ENCODE data around the gene EPB41.
"Not testable (repeated sequence)": the region's sequence is repeated elsewhere in the genome, so short reads cannot be mapped to it uniquely, and the experiment has no call there.

EPB41 gene

GRCh38 chr1:29112705-29113412 is 198.5 kb downstream of the EPB41 start:
- no peak for DNase-seq (ENCODE audit: low spot score)

DNA sequence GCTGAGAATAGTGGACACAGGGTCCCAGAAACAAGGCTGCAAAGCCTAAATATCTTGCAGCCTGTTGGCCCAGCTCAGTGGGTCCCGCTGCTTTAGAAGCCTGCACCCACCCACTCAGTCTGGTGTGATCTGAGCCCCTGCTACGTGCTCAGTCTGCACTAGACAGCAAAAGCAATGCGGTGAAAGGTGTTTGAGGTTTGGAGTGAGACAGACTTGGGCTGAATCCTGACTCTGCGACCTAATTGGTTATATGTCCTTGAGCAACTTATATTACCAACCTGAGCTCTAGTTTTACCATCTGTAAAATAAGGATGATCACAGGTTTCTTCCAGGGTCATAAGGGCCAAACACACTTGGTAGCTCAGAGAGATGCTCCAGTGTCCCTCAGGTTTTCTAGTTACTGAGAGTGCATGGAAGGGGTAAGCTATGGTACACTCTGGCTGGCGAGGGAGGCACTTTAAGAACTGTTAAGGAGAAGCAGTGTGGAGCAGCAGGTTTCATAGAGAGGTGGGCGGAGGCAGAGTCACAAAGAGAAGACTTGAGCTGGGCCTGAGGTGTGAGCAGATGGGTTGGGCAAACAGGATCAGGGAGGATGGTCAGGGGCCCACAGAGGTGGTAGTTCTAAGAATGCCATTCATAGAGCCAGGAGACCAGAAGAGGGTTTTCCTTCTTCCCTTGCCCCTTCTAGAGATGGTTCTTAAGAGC is 199.2 kb downstream of the EPB41 start:
- DNase-seq (ENCODE audit: low spot score): no peak

DNA sequence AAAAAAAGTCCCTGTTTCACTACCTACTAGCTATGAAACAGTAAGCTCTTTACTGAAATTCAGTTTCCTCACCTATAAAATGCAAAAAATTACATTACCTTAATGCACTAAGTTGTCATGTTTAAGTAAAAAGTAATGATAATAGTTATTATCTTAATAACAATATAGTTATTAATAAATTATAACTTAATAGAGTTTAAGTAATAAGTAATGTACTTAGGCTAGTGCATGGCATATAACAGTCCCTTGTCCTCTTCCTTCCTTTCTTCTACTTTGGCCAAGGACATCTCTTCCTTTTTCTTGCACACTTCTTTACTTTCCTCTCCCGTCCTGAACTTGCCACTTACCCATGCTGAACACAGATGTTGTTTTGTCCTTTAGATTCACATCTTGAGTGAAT is 200.3 kb downstream of the EPB41 start:
- DNase-seq (ENCODE audit: low spot score): no peak

- DNase-seq (ENCODE audit: low spot score): no peak
Observed at GRCh38 chr1:29117381-29117780, 203.0 kb downstream of the EPB41 start.

DNA sequence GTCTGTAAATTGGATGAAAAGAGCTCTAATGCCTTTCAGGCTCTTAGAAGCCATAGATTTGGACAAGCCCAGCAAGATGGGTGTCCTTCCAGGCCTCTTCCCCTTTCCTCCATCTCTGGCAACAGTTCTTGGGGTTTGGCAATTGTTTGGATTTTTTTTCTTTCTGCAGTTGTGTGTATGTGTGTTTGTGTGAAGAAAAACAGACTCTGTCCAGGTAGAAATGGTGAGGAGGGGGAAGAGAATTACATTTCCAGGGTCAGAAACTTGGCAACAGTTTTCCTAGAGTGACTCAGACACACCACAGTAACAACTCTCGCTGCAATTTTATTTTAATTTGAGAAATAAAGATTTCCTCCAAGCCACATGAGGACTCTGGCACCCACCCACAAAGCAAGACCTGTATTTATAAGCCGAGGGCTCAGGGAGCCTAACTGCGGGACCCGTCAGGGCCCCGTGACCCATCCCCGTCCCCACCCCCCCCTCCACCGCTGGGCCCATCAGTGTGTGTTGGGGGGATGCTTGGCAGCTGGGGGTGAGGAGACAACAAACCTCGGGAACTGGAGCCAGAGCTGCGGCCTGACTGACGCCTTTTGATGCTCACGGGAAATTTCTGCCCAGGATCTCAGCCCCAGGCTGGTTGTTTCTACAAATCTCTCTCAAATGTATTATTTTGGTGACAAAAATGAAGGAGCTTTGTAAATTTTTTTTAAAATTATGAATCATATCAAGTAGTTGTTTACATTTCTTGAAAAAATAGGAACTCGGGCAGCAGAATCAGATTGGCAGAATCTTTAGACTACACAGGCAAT is 205.0 kb downstream of the EPB41 start:
- DNase-seq (ENCODE audit: low spot score): no peak

DNA sequence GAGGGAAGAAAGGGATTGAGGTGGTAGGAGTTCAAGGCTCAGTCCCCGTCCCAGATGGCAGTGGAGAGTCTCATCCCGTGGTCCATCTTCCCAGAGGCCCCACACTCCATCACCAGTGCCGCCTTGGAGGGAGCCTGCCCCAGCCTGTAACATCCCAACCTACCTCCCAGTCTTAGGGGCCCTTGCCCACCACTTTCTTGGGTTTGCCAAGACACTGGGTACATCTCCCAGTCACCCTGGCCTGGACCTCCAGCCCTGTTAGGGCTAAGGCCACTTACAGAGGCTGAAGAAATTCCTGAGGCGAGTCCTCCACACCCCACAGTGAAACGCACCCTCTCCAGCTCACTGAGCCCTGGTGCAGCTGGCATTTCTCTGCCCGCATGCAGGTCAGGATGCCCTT is 206.0 kb downstream of the EPB41 start:
- DNase-seq (ENCODE audit: low spot score): no peak

- DNase-seq (ENCODE audit: low spot score): no peak
Observed at GRCh38 chr1:29120947-29121485, 206.6 kb downstream of the EPB41 start.

GRCh38 chr1:29121516-29121935 is 207.2 kb downstream of the EPB41 start:
- DNase-seq (ENCODE audit: low spot score): no peak

GRCh38 chr1:29121936-29122681 is 207.7 kb downstream of the EPB41 start:
- DNase-seq (ENCODE audit: low spot score): no peak

GRCh38 chr1:29122682-29123052 is 208.3 kb downstream of the EPB41 start:
- no peak for DNase-seq (ENCODE audit: low spot score)

DNA sequence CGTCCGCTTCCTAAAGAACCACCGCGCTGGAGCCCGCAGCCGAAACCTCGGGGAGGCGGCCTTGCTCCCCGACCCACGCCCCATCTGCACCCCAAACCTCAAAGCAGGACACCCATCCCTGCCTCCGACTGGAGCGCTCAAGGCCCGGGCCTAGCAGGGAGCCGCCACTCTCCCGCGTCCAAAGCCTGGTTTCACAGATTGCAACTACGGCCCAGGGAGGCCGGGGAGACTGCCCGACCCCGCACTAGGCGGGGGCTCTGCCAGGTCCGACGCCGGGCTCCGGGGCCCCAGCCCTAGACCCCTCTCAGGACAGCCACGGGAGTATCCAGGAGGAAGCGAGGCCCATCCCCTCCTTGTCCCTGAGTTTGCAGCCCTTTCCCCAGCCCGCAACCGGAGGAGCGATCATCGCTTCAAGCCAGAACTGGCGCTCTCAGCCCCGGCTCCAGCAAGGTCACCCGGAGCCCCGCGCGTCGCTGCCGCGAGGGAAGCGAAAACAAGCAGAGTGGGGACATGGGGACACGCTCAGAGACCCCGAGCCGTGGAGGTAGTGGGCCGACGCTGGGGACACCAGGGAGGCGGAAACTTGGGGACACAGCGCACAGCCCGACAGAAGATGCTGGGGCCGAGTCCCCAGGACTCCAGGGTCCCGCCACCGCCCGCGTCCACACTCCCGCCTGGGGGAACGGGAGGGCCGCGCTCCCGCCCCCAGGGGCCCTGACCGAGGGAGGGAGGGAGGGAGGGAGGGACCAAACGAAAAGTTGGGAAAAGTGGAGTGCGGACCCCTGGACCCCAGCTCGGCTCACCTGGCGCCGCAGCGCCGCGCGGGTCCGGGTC is 208.9 kb downstream of the EPB41 start:
- no peak for DNase-seq (ENCODE audit: low spot score)

DNA sequence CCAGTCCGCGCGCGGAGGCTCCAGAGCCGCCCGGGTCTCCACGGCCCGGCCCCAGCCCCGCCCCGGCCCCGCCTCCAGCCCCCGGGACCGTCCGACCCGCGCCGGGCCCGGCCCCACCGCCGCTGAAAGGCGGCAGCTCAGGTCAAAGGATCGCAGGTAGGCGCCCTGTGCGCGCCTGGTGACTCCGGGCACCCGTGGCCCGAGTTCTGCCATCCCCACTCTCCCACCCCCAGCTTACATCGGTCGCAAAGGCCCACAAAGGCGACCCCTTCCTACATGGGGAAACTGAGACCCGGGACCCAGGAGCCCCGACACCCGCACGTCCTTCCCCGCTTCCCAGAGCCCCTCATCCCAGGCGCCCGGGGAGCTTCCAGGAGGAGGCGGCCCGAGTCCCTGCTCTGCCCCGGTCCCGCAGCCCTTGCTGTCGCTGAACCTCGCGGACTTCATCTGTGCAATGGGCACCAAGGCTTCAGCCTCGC is 209.6 kb downstream of the EPB41 start, which contains the start of gene TMEM200B:
Gene TMEM200B (minus strand): TSS at position 17 of the 479 bp plus-strand sequence. CDS start 2,075 bp downstream, outside the sequence.
- no peak for DNase-seq (ENCODE audit: low spot score)

DNA sequence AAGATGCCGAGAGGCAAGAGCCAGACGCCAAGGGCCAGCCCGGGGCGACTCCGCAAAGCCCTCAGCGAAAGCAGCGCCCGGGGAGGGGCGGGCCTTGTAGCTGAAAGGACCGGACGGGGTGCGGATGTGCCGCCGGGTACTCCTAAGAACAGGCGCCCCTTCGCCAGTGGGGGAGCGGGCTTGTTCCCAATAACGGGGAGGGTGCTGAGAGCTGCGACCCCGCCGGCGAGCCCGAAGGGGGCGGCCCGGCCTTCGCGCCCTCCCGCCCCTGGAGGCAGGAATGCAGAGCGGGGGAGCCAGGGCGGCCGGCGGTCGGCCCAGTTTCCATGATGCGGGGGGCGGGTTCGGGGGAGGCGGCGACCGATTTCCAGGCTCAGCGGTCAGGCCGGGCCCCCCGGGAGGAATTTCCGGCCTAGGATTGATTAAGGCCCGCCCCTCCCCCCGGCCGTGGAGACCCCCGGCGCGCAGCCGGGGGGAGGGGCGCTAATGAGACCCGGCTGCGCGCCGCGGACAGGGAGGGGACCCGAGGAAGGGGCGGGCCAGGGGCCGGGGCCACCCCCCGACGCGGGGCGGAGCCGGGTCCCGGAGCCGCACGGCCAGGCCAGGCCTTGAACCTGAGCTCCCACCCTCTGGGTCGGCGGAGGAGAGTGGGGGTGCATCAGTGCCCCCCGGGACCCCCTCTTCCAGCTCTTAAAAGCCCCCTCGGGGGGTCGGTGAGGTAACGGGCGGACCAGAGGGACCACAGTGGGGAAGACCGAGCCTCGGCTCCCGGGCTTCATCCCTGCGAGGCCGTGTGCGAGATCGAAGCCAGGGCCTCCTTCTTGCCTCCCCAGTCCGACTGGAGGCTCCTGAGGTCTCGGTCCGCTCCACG is 210.2 kb downstream of the EPB41 start:
- DNase-seq (ENCODE audit: low spot score): no peak

DNA sequence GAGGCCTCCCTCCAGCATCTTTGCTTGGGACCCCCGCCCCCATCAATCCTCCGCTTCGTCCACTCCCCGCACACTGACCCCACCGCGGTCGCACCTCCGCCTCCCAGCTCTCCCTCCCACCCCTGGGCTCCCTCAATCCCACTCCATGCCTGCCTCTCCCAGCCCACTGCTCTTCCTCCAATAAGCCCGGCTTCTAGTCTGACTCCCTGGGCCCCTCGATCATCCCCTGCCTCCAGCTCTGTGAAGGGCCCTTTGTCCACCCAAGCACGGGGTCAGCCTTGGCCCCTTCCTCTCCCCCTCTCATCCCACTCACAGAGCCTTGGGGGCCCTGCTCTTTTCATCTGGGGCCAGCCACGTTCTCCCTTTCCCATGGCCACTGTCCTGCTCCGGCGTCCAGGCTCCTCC is 210.9 kb downstream of the EPB41 start:
- DNase-seq (ENCODE audit: low spot score): no peak

DNA sequence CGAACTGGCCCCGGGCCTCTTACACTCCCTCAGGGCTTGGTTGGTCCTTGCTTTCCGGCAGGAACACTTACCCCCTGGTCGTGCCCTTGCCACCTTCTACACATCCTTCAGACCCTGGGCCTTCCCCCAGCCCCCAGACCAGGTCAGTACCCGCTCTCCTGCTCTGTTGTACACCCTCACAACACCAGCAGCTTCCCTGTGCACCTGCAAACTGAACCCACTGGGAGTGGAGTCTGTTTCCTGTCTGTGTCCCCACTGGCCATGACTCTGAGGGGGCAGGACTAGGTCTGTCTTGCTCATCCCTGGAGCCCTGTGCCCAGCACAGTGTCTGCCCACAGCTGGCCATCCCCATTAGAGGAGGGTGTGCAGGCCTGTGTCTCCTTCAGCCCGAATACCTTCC is 211.4 kb downstream of the EPB41 start:
- DNase-seq (ENCODE audit: low spot score): no peak

- no peak for DNase-seq (ENCODE audit: low spot score)
Observed at GRCh38 chr1:29126198-29126597, 211.8 kb downstream of the EPB41 start.

DNA sequence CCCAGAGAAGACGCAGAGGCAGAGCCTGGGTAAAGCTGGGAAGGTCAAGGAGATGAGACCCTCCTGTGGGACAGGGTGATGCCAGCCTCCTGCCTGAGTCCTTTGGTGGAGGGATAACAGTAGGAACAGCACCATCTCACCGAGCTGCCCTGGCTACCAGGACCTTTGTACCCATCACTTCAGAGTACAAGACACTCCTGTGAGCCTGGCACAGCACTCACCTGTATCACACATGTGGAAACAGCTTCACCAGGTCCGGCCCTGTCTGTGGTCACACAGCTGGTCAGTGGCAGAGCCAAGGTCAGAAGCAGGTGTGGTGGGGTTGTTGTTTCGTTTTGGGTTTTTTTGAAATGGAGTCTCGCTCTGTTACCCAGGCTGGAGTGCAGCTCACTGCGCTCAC is 214.4 kb downstream of the EPB41 start:
- no peak for DNase-seq (ENCODE audit: low spot score)

DNA sequence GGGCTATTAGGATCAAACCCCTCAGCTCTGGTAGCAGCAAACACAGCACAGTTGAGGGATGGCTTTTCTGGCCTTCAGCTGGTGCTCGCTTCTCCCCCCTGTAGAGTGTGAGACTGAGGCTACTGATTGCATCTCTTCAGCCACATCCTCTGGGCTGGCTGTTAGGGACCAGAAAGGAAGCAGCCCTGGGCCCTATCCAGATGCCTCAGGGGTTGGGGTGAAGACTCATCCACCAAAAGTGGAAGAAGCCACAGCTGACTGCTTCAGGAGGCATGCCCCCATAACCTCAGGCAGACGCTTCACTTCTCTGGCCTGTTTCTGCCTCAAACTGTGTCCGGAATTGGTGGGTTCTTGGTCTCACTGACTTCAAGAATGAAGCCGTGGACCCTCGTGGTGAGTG is 215.5 kb downstream of the EPB41 start:
- no peak for DNase-seq (ENCODE audit: low spot score)

DNA sequence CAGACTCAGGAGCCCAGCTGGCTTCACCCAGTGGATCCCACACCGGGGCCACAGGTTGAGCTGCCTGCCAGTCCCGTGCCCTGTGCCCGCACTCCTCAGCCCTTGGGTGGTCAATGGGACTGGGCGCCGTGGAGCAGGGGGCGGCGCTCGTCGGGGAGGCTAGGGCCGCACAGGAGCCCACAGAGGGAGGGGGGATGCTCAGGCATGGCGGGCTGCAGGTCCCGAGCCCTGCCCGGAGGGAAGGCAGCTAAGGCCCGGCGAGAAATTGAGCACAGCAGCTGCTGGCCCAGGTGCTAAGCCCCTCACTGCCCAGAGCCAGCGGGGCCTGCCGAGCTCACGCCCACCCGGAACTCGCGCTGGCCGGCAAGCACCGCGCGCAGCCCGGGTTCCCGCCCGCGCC is 216.7 kb downstream of the EPB41 start:
- DNase-seq (ENCODE audit: low spot score): not testable (repeated sequence)

Data from pons (tissue), 1 donor.